ENCODE data around the gene SCPEP1. TPM values are rescaled to one million over a fixed set of nuclear protein-coding genes. Genes with fewer than 3 reads are reported as not detected.

SCPEP1 gene
- total RNA-seq, 1 experiment from 2014 or later = 29.6 TPM

GRCh38 chr17:57016071-57016763 lies 38.3 kb downstream of the SCPEP1 start:
- H2AK5ac ChIP-seq (ENCODE audit: insufficient read length, low read length) = no peak overlapping the region
- H3T11ph ChIP-seq (ENCODE audit: low read length) = no peak overlapping the region
- no peaks in the 10 kb centered on the region for H3K27me3 ChIP-seq (ENCODE audit: insufficient read depth, low read length)
- H4K20me1 ChIP-seq (ENCODE audit: control insufficient read depth, insufficient read depth, insufficient read length) = no peaks in the 10 kb centered on the region
- Mint-ChIP-seq H3K4me3 (no peak overlapping the region), H3K27ac (peak overlapping the region; percentile 70 to 92 (median 81); a peak in 5 of 7 replicates), H3K36me3 (ENCODE audit: insufficient read depth in 1 of 3, low read depth in 3 of 3) (peaks cover 0 to 9% (median 0%) of the 10 kb centered on the region in 3 experiments; a peak in 3 of 7 replicates), H3K27me3 (ENCODE audit: low read depth) (no peaks in the 10 kb centered on the region), H3K9me3 (peaks cover 0 to 5% of the 10 kb centered on the region in 2 experiments; a peak in 1 of 5 replicates), H3K4me1 (peaks cover 43 to 55% of the 10 kb centered on the region in 2 experiments)
- no peaks in the 10 kb centered on the region for H3K79me2 ChIP-seq (ENCODE audit: insufficient read depth, low read length)
- H3K9ac ChIP-seq (ENCODE audit: extremely low read depth, insufficient read length, low read length) = no peak overlapping the region
- H3K23me2 ChIP-seq (ENCODE audit: insufficient read length, low read depth, low read length, poor library complexity, severe bottlenecking) = no peaks in the 10 kb centered on the region
- no peak overlapping the region for H4K8ac ChIP-seq (replicated peaks; ENCODE audit: insufficient read length, low read depth, low read length)
- H4K5ac ChIP-seq (ENCODE audit: insufficient read length, low read depth, low read length) = no peak overlapping the region
- no peak overlapping the region for H2BK120ac ChIP-seq (ENCODE audit: low read depth, low read length, poor library complexity, severe bottlenecking)
- H3K18ac ChIP-seq (ENCODE audit: insufficient read length, low read depth, low read length) = no peak overlapping the region
- no peak overlapping the region for H3K14ac ChIP-seq (ENCODE audit: insufficient read depth, low read length)
- H4K91ac ChIP-seq (ENCODE audit: insufficient read length, low read depth, low read length) = no peak overlapping the region
- H3K79me1 ChIP-seq (ENCODE audit: insufficient read depth, low read depth, low read length, poor library complexity, severe bottlenecking) = no peaks in the 10 kb centered on the region
- no peak overlapping the region for H2BK15ac ChIP-seq (ENCODE audit: low read depth, low read length)
- no peak overlapping the region for H3K27ac ChIP-seq (ENCODE audit: insufficient read length, low read depth, low read length)
- no peak overlapping the region for H3K23ac ChIP-seq (ENCODE audit: insufficient read length, low read depth, low read length)
- no peak for TF ChIP-seq CTCF (conservative IDR thresholded peaks at IDR 0.05)
- peak; percentile 63 for DNase-seq
- no peak overlapping the region for H3K56ac ChIP-seq (ENCODE audit: insufficient read length, low read depth, low read length)
- no peak overlapping the region for H2BK5ac ChIP-seq (ENCODE audit: insufficient read length, low read length)
- WGBS (ENCODE audit: extremely low coverage, insufficient read length, low lambda C conversion rate) = no CpG with 5 or more reads among the region's 6 CpGs
- H2AFZ ChIP-seq (ENCODE audit: low read length) = no peak overlapping the region
- no peak overlapping the region for H2BK20ac ChIP-seq (ENCODE audit: low read depth, low read length, poor library complexity, severe bottlenecking)
- no peak overlapping the region for H3K4ac ChIP-seq (ENCODE audit: low read depth, low read length)
- peaks cover 15% of the 10 kb centered on the region; the same call in 1 of the 2 replicates for H3K4me1 ChIP-seq (ENCODE audit: insufficient read depth, low read length)
- no peak overlapping the region for H2BK12ac ChIP-seq (ENCODE audit: insufficient read length, low read depth, low read length)
- H3K9me3 ChIP-seq (ENCODE audit: control insufficient read depth, low read depth, low read length) = no peaks in the 10 kb centered on the region
- no peak overlapping the region for H3K4me2 ChIP-seq (ENCODE audit: insufficient read depth, insufficient read length, low read length)
